ENCODE measurements around the gene NFATC2. TPM values are rescaled to one million over a fixed set of nuclear protein-coding genes. Genes with fewer than 3 reads are reported as not detected.

NFATC2 gene
- total RNA-seq, 2 donors from 2014 or later, result 4.3 to 8.4 TPM

DNA sequence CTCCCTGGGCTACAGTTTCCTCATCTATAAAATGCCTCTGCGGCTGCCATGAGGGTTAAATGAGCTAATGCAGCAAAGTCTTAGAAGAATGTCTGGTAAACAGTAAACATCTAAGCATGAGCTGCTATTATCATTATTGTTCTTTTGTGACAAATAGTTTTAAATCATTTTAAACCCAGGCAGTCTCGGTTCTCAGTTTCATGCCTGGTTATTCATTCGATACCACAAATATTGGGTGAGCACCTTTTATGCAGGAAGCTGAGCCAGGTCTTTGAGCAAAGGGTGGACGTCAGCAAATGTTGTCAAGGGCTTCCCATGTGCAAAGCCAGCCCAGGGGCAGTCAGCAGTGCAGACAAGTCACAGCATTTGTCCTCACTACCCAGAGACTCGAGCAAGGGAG, 128.7 kb downstream of the NFATC2 start:
- no peaks in the 10 kb centered on the region for H3K4me1 ChIP-seq (replicated peaks)
- no peaks in the 10 kb centered on the region for H3K36me3 ChIP-seq
- H3K27ac ChIP-seq, result no peak overlapping the region
- H3K27me3 ChIP-seq (replicated peaks; ENCODE audit: insufficient read depth), result no peaks in the 10 kb centered on the region
- 77% methylated on average over 5 of the region's 5 CpGs for WGBS
- intact Hi-C loops (cut with DNase I), result no loop called here
- H3K4me3 ChIP-seq, result no peak overlapping the region
- no peak for TF ChIP-seq POLR2A (IDR thresholded peaks at IDR 0.05)
- TF ChIP-seq, protein P1, sequence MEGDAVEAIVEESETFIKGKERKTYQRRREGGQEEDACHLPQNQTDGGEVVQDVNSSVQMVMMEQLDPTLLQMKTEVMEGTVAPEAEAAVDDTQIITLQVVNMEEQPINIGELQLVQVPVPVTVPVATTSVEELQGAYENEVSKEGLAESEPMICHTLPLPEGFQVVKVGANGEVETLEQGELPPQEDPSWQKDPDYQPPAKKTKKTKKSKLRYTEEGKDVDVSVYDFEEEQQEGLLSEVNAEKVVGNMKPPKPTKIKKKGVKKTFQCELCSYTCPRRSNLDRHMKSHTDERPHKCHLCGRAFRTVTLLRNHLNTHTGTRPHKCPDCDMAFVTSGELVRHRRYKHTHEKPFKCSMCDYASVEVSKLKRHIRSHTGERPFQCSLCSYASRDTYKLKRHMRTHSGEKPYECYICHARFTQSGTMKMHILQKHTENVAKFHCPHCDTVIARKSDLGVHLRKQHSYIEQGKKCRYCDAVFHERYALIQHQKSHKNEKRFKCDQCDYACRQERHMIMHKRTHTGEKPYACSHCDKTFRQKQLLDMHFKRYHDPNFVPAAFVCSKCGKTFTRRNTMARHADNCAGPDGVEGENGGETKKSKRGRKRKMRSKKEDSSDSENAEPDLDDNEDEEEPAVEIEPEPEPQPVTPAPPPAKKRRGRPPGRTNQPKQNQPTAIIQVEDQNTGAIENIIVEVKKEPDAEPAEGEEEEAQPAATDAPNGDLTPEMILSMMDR (IDR thresholded peaks at IDR 0.05), result no peak
- TF ChIP-seq POLR2AphosphoS5 (IDR thresholded peaks at IDR 0.05), result no peak
- no peak for DNase-seq (ENCODE audit: low spot score)
- no peaks in the 10 kb centered on the region for H3K9me3 ChIP-seq

GRCh38 chr20:51412951-51413481, 129.5 kb downstream of the NFATC2 start:
- intact Hi-C loops (cut with DNase I), result no loop called here
- no peaks in the 10 kb centered on the region for H3K4me1 ChIP-seq (replicated peaks)
- WGBS, result 49% methylated on average over 8 of the region's 15 CpGs
- no peaks in the 10 kb centered on the region for H3K36me3 ChIP-seq
- TF ChIP-seq POLR2AphosphoS5 (IDR thresholded peaks at IDR 0.05) (no peak), POLR2A (IDR thresholded peaks at IDR 0.05) (no peak)
- TF ChIP-seq, protein P1 (IDR thresholded peaks at IDR 0.05), result no peak
- no peak overlapping the region for H3K27ac ChIP-seq
- H3K4me3 ChIP-seq, result no peak overlapping the region
- H3K9me3 ChIP-seq, result no peaks in the 10 kb centered on the region
- no peaks in the 10 kb centered on the region for H3K27me3 ChIP-seq (replicated peaks; ENCODE audit: insufficient read depth)
- DNase-seq (ENCODE audit: low spot score), result no peak

DNA sequence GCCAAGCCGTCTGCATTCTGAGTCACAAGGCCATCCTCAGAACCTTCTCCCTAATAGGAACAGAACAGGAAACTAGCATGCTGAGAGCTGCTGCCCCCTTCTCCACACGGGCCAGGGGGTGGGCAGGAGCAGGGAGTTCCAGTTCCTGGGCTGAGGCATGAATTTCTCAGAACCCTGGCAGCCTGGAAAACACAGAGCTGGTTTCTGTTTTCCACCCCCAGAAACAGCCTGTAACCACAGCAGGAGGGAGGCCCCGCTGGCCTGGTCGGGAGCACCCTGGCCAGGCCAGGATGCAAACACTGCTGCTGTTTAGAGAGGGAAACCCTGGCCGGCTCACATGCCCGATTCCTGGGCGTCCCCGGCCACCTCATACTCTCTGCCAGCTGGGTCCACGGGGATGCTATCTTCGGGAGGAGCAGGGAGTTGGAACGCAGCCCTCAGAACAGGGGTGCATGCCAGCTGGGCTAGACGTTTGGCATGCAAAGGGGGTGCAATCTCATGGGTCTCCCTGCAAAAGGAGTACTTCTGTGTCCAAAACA, 130.1 kb downstream of the NFATC2 start:
- H3K9me3 ChIP-seq, result no peaks in the 10 kb centered on the region
- H3K4me3 ChIP-seq, result no peak overlapping the region
- intact Hi-C loops (cut with DNase I), result no loop called here
- H3K4me1 ChIP-seq (replicated peaks), result no peaks in the 10 kb centered on the region
- WGBS, result 23% methylated on average over 12 of the region's 12 CpGs
- no peak for DNase-seq (ENCODE audit: low spot score)
- TF ChIP-seq, protein P1 (IDR thresholded peaks at IDR 0.05), result no peak
- H3K36me3 ChIP-seq, result no peaks in the 10 kb centered on the region
- peak overlapping the region; percentile 28 to 39 for H3K27ac ChIP-seq
- H3K27me3 ChIP-seq (replicated peaks; ENCODE audit: insufficient read depth), result no peaks in the 10 kb centered on the region

DNA sequence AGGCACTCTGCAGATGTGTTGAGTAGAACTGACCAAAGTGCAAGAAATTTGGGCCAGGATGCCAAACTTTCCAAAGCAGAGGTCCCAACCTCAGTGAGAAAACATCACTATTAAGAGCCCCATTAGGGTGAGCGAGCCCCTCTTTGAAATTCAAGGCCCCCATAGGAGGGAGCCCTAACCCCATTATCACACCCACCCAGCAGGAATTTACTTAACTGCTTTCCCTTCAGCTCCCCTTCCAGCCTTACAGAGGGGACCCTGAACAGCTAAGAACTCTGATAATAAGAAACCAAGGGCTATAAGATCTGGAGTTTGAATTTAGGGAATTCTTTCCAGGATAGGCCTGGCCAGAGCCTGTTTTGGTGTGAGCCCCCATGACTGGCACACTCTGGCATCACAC, 130.6 kb downstream of the NFATC2 start:
- Histone ChIP-seq H3K36me3 (no peaks in the 10 kb centered on the region), H3K4me1 (replicated peaks) (no peaks in the 10 kb centered on the region), H3K27me3 (replicated peaks; ENCODE audit: insufficient read depth) (no peaks in the 10 kb centered on the region), H3K27ac (peak overlapping the region; percentile 28 to 39), H3K9me3 (no peaks in the 10 kb centered on the region), H3K4me3 (no peak overlapping the region)
- no peak for DNase-seq (ENCODE audit: low spot score)
- TF ChIP-seq POLR2AphosphoS5 (IDR thresholded peaks at IDR 0.05), result no peak
- TF ChIP-seq POLR2A (IDR thresholded peaks at IDR 0.05), result no peak
- TF ChIP-seq, protein P1 (IDR thresholded peaks at IDR 0.05), result no peak
- 100% methylated on average over 1 of the region's 1 CpG for WGBS
- intact Hi-C loops (cut with DNase I), result no loop called here

DNA sequence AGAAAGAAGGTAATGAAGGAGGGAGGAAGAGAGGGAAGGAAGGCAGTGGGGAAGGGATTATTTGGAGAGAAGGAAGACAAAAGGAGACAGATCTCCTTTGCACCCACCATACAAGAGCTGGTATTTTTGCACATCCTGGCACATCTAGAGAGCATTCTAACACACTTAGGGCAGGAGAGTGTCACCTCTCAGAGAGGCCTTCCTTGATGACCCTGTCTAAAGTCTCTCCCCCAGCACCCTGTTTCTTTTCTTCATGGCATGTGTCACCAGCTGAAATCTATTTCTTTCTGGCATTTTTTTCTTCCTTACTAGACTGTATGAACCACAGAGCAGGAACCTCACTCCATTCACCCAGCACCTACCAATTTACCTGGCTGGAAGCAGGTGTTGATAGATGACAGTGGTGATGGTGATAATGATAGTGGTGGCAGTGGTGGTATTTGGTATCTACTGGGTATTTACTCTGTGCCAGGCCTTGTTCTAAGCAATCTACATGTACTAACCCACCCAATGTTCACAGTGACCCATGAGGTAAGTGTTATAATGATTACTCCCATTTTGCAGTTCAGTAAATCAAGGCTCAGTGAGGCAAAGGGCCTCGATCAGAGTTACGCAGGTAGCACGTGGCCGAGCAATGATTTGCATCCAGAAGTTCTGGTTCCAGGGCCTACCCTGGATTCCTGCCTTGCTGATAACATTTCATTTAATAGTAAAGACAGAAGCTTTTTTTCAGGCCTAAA, 131.8 kb downstream of the NFATC2 start:
- H3K9me3 ChIP-seq, result no peaks in the 10 kb centered on the region
- intact Hi-C loops (cut with DNase I), result no loop called here
- H3K27me3 ChIP-seq (replicated peaks; ENCODE audit: insufficient read depth), result no peaks in the 10 kb centered on the region
- WGBS, result 95% methylated on average over 4 of the region's 4 CpGs
- no peak for DNase-seq (ENCODE audit: low spot score)
- no peaks in the 10 kb centered on the region for H3K4me1 ChIP-seq (replicated peaks)
- H3K36me3 ChIP-seq, result no peaks in the 10 kb centered on the region
- no peak for TF ChIP-seq POLR2A (IDR thresholded peaks at IDR 0.05)
- TF ChIP-seq POLR2AphosphoS5 (IDR thresholded peaks at IDR 0.05), result no peak
- TF ChIP-seq, protein P1 (IDR thresholded peaks at IDR 0.05), result no peak
- no peak overlapping the region for H3K4me3 ChIP-seq
- H3K27ac ChIP-seq, result no peak overlapping the region
